Measurements from ENCODE around the gene RYR2.

Gene RYR2

DNA sequence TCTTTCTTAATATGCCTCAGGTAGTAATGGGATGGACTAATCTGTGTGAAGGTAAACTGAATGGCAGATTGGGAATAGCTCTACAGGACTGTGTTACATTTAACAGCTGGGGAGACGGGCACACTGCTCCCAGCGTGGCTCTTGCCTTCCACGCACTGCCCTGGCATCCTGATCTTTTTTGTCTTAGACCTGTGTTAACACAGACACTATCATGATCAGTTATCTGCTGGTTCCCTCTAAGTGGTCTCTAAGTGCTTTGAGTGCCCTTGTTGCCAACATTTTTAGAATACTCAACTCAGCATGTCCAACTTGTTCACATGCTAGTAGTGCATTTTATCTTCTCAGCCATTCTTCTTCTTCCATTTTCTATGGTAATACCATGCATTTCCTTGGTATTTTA lies 208.1 kb downstream of the RYR2 start:
- ATAC-seq (ENCODE audit: low read depth) (no peak), DNase-seq (ENCODE audit: low spot score) (no peak)
- no peak overlapping the region for H3K27ac ChIP-seq (ENCODE audit: poor library complexity, severe bottlenecking)
- TF ChIP-seq, protein P1, sequence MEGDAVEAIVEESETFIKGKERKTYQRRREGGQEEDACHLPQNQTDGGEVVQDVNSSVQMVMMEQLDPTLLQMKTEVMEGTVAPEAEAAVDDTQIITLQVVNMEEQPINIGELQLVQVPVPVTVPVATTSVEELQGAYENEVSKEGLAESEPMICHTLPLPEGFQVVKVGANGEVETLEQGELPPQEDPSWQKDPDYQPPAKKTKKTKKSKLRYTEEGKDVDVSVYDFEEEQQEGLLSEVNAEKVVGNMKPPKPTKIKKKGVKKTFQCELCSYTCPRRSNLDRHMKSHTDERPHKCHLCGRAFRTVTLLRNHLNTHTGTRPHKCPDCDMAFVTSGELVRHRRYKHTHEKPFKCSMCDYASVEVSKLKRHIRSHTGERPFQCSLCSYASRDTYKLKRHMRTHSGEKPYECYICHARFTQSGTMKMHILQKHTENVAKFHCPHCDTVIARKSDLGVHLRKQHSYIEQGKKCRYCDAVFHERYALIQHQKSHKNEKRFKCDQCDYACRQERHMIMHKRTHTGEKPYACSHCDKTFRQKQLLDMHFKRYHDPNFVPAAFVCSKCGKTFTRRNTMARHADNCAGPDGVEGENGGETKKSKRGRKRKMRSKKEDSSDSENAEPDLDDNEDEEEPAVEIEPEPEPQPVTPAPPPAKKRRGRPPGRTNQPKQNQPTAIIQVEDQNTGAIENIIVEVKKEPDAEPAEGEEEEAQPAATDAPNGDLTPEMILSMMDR (IDR thresholded peaks at IDR 0.05; ENCODE audit: poor library complexity, severe bottlenecking), result no peak
- H3K4me3 ChIP-seq (ENCODE audit: severe bottlenecking), result no peak overlapping the region
- no peaks in the 10 kb centered on the region for H3K27me3 ChIP-seq (ENCODE audit: insufficient read depth, poor library complexity, severe bottlenecking)
- no peaks in the 10 kb centered on the region for H3K36me3 ChIP-seq (ENCODE audit: low read depth)
- H3K9me3 ChIP-seq (ENCODE audit: severe bottlenecking), result no peaks in the 10 kb centered on the region
- no peaks in the 10 kb centered on the region for H3K4me1 ChIP-seq (ENCODE audit: insufficient read depth, poor library complexity, severe bottlenecking)

DNA sequence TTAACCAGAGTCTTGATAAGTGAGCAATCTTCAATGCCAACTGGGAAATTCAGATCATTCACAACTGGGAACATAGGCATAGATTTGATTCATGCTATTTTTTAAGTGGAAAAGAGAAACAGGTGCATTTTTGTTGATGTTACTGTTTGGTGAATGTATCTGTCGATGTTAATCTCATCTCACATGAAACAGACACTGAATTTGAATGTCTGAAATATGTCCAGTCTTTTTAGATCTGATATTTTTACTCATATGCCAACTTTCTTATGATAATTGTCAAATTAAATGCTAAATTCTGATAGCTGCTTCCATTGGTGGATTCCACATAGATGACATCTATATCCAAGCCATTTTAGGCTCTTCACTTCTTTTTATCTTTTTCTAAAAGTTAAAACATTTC lies 213.1 kb downstream of the RYR2 start:
- DNase-seq (ENCODE audit: low spot score) (no peak), ATAC-seq (ENCODE audit: low read depth) (no peak)
- H3K9me3 ChIP-seq (ENCODE audit: severe bottlenecking), result no peaks in the 10 kb centered on the region
- no peak overlapping the region for H3K4me3 ChIP-seq (ENCODE audit: severe bottlenecking)
- H3K4me1 ChIP-seq (ENCODE audit: insufficient read depth, poor library complexity, severe bottlenecking), result no peaks in the 10 kb centered on the region
- H3K36me3 ChIP-seq (ENCODE audit: low read depth), result no peaks in the 10 kb centered on the region
- TF ChIP-seq, protein P1 (IDR thresholded peaks at IDR 0.05; ENCODE audit: poor library complexity, severe bottlenecking), result no peak
- H3K27me3 ChIP-seq (ENCODE audit: insufficient read depth, poor library complexity, severe bottlenecking), result no peaks in the 10 kb centered on the region
- H3K27ac ChIP-seq (ENCODE audit: poor library complexity, severe bottlenecking), result no peak overlapping the region

GRCh38 chr1:237258871-237259270 lies 216.9 kb downstream of the RYR2 start:
- no peak overlapping the region for H3K27ac ChIP-seq (ENCODE audit: poor library complexity, severe bottlenecking)
- H3K9me3 ChIP-seq (ENCODE audit: severe bottlenecking), result no peaks in the 10 kb centered on the region
- H3K4me3 ChIP-seq (ENCODE audit: severe bottlenecking), result no peak overlapping the region
- no peaks in the 10 kb centered on the region for H3K27me3 ChIP-seq (ENCODE audit: insufficient read depth, poor library complexity, severe bottlenecking)
- no peak for ATAC-seq (ENCODE audit: low read depth)
- no peaks in the 10 kb centered on the region for H3K36me3 ChIP-seq (ENCODE audit: low read depth)
- TF ChIP-seq, protein P1 (IDR thresholded peaks at IDR 0.05; ENCODE audit: poor library complexity, severe bottlenecking), result no peak
- H3K4me1 ChIP-seq (ENCODE audit: insufficient read depth, poor library complexity, severe bottlenecking), result no peaks in the 10 kb centered on the region
- no peak for DNase-seq (ENCODE audit: low spot score)

DNA sequence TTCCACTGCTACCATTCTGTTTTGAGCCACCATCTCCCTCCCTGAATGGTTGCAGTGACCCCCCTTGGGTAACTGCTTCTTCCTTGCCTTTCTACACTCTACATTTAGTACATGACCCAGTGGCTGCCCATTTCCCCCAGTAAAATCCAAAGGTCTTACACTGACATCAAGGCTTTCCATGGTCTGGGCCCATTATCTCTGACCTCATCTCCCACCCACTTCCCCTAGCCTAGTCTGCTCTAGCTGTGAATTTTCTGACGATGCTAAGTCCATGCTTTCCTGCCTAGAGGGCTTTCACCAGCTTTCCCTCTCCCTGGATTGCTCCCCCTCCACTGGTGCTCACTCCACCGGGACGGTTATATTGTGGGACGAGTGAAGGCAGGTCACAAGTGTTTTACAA lies 219.2 kb downstream of the RYR2 start:
- H3K4me3 ChIP-seq (ENCODE audit: severe bottlenecking), result no peak overlapping the region
- TF ChIP-seq, protein P1 (IDR thresholded peaks at IDR 0.05; ENCODE audit: poor library complexity, severe bottlenecking), result no peak
- H3K27me3 ChIP-seq (ENCODE audit: insufficient read depth, poor library complexity, severe bottlenecking), result no peaks in the 10 kb centered on the region
- ATAC-seq (ENCODE audit: low read depth) (no peak), DNase-seq (ENCODE audit: low spot score) (no peak)
- H3K27ac ChIP-seq (ENCODE audit: poor library complexity, severe bottlenecking), result no peak overlapping the region
- H3K9me3 ChIP-seq (ENCODE audit: severe bottlenecking), result no peaks in the 10 kb centered on the region
- no peaks in the 10 kb centered on the region for H3K36me3 ChIP-seq (ENCODE audit: low read depth)
- no peaks in the 10 kb centered on the region for H3K4me1 ChIP-seq (ENCODE audit: insufficient read depth, poor library complexity, severe bottlenecking)

GRCh38 chr1:237267743-237268142 lies 225.8 kb downstream of the RYR2 start:
- Histone ChIP-seq H3K27me3 (ENCODE audit: insufficient read depth, poor library complexity, severe bottlenecking) (no peaks in the 10 kb centered on the region), H3K4me1 (ENCODE audit: insufficient read depth, poor library complexity, severe bottlenecking) (no peaks in the 10 kb centered on the region), H3K4me3 (ENCODE audit: severe bottlenecking) (no peak overlapping the region), H3K9me3 (ENCODE audit: severe bottlenecking) (no peaks in the 10 kb centered on the region), H3K36me3 (ENCODE audit: low read depth) (no peaks in the 10 kb centered on the region), H3K27ac (ENCODE audit: poor library complexity, severe bottlenecking) (no peak overlapping the region)
- DNase-seq (ENCODE audit: low spot score) (no peak), ATAC-seq (ENCODE audit: low read depth) (no peak)
- TF ChIP-seq, protein P1 (IDR thresholded peaks at IDR 0.05; ENCODE audit: poor library complexity, severe bottlenecking), result no peak
